C4-2B (cell line): ENCODE data around the gene LDLRAD3.

ENCODE experiments used
- H3K27ac ChIP-seq: fragments of 450-650 bp; 2 replicates; pipeline ENCODE4 v1.5.1; 2017
- CTCF ChIP-seq: fragments of 450-650 bp; conservative IDR thresholded peaks from 2 replicates; pipeline ENCODE4 v1.5.1; 2017; ENCODE audit warnings: mild to moderate bottlenecking
- ZFX ChIP-seq: fragments of 450-650 bp; IDR thresholded peaks from 2 replicates; pipeline ENCODE4 v1.6.1; 2017

Gene LDLRAD3

GRCh38 chr11:36264011-36264972 is 320.4 kb downstream of the LDLRAD3 start:
- TF ChIP-seq ZFX (no peak), CTCF (no peak)
- H3K27ac ChIP-seq, result no peak overlapping the region

GRCh38 chr11:36264973-36265344 is 321.1 kb downstream of the LDLRAD3 start:
- H3K27ac ChIP-seq, result no peak overlapping the region
- TF ChIP-seq ZFX, result no peak
- TF ChIP-seq CTCF, result no peak

GRCh38 chr11:36265793-36266628 is 322.1 kb downstream of the LDLRAD3 start:
- no peak overlapping the region for H3K27ac ChIP-seq
- TF ChIP-seq ZFX (no peak), CTCF (peak; percentile 92)

GRCh38 chr11:36266767-36267166 is 322.9 kb downstream of the LDLRAD3 start:
- H3K27ac ChIP-seq, result no peak overlapping the region
- no peak for TF ChIP-seq ZFX
- TF ChIP-seq CTCF, result no peak

GRCh38 chr11:36268337-36268985 is 324.6 kb downstream of the LDLRAD3 start:
- no peak overlapping the region for H3K27ac ChIP-seq
- TF ChIP-seq CTCF (no peak), ZFX (no peak)

GRCh38 chr11:36270701-36271100 is 326.8 kb downstream of the LDLRAD3 start:
- H3K27ac ChIP-seq, result no peak overlapping the region
- TF ChIP-seq ZFX (no peak), CTCF (no peak)
